ENCODE data around the gene MED13L.

Gene MED13L

GRCh38 chr12:116024769-116025168, 252.7 kb downstream of the MED13L start:
- Histone ChIP-seq H3K27me3 (ENCODE audit: control insufficient read depth, insufficient read depth, low read length) (no peaks in the 10 kb centered on the region), H3K36me3 (ENCODE audit: control insufficient read depth, insufficient read depth, low read length) (no peaks in the 10 kb centered on the region), H3K4me1 (ENCODE audit: control insufficient read depth, insufficient read depth, low read length) (peaks cover 2% of the 10 kb centered on the region), H3K9me3 (ENCODE audit: control insufficient read depth, insufficient read depth, low read length) (no peaks in the 10 kb centered on the region), H3K4me3 (ENCODE audit: low read depth, low read length) (no peak overlapping the region), H3K9ac (ENCODE audit: low read depth, low read length) (no peak overlapping the region)

DNA sequence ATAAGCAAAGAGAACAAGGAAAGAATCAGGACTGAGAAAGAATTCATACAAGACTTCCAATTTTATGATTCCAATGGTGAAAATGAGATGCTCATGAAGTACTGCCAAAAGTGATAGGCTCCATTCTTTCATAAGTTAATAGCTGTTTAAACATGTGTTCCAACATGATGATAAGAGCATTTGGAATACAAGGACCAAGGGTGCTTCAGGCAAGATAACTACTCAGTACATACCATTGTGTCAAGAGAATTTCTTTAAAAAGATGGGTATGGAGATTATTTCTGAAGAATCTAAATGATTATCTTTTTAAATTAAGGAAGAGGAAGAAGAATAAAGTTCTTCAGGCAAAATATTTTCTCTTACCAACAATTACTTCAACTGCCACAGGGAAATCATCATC, 258.1 kb downstream of the MED13L start:
- no peaks in the 10 kb centered on the region for H3K36me3 ChIP-seq (ENCODE audit: control insufficient read depth, insufficient read depth, low read length)
- H3K4me1 ChIP-seq (ENCODE audit: control insufficient read depth, insufficient read depth, low read length): no peaks in the 10 kb centered on the region
- H3K9ac ChIP-seq (ENCODE audit: low read depth, low read length): no peak overlapping the region
- no peak overlapping the region for H3K4me3 ChIP-seq (ENCODE audit: low read depth, low read length)
- no peaks in the 10 kb centered on the region for H3K9me3 ChIP-seq (ENCODE audit: control insufficient read depth, insufficient read depth, low read length)
- H3K27me3 ChIP-seq (ENCODE audit: control insufficient read depth, insufficient read depth, low read length): no peaks in the 10 kb centered on the region

- Histone ChIP-seq H3K36me3 (ENCODE audit: control insufficient read depth, insufficient read depth, low read length) (no peaks in the 10 kb centered on the region), H3K9ac (ENCODE audit: low read depth, low read length) (no peak overlapping the region)
Measured at GRCh38 chr12:116018282-116018681, 259.2 kb downstream of the MED13L start.

DNA sequence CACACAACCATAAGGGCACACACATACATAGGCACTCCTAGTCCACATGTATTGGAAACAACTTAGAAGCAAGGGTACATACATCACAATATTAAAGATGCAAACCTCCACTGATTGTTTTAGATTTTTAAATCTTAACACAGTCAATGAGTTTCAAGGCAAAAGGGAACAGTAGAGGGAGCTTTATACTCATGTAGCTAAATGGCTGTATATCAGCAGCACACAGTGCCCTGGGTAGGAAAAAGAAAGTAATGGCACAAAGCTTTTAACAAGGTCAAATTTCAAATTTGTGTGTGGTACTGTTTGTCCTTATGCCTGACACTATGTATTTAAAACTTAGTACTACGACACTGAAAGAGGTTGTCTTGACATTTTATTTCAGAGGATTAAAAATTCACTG, 262.0 kb downstream of the MED13L start:
- Histone ChIP-seq H3K9me3 (ENCODE audit: control insufficient read depth, insufficient read depth, low read length) (no peaks in the 10 kb centered on the region), H3K27me3 (ENCODE audit: control insufficient read depth, insufficient read depth, low read length) (no peaks in the 10 kb centered on the region), H3K36me3 (ENCODE audit: control insufficient read depth, insufficient read depth, low read length) (peaks cover 2% of the 10 kb centered on the region), H3K4me3 (ENCODE audit: low read depth, low read length) (no peak overlapping the region), H3K4me1 (ENCODE audit: control insufficient read depth, insufficient read depth, low read length) (peaks cover 2% of the 10 kb centered on the region), H3K9ac (ENCODE audit: low read depth, low read length) (no peak overlapping the region)

More at GRCh38 chr12:116018282-116018681, 259.2 kb downstream of the MED13L start:
- no peaks in the 10 kb centered on the region for H3K27me3 ChIP-seq (ENCODE audit: control insufficient read depth, insufficient read depth, low read length)
- no peaks in the 10 kb centered on the region for H3K4me1 ChIP-seq (ENCODE audit: control insufficient read depth, insufficient read depth, low read length)
- H3K9me3 ChIP-seq (ENCODE audit: control insufficient read depth, insufficient read depth, low read length): no peaks in the 10 kb centered on the region
- no peak overlapping the region for H3K4me3 ChIP-seq (ENCODE audit: low read depth, low read length)

- Histone ChIP-seq H3K27me3 (ENCODE audit: control insufficient read depth, insufficient read depth, low read length) (no peaks in the 10 kb centered on the region), H3K36me3 (ENCODE audit: control insufficient read depth, insufficient read depth, low read length) (peaks cover 11% of the 10 kb centered on the region), H3K4me3 (ENCODE audit: low read depth, low read length) (no peak overlapping the region), H3K9me3 (ENCODE audit: control insufficient read depth, insufficient read depth, low read length) (no peaks in the 10 kb centered on the region), H3K4me1 (ENCODE audit: control insufficient read depth, insufficient read depth, low read length) (peaks cover 2% of the 10 kb centered on the region), H3K9ac (ENCODE audit: low read depth, low read length) (no peak overlapping the region)
Measured at GRCh38 chr12:116012757-116013156, 264.7 kb downstream of the MED13L start.

DNA sequence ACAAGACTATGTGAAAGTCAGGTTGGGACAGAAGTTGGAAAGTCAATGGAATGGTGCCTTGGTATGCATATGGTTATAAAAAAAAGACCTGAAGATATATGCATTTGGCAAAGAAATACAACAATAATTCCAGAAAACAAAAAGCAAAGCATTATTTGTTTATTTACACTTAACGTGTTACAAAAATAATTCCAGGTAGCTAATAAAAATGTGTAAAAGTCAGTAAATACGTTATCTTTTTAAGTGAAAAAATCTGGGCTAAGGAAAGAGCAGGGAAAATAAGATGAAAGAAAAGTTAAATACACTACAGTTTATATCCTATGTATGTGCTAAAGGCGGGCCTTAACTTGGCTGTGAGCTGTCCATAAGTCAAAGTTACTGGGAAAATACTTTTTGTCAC, 266.3 kb downstream of the MED13L start:
- Histone ChIP-seq H3K4me1 (ENCODE audit: control insufficient read depth, insufficient read depth, low read length) (peaks cover 2% of the 10 kb centered on the region), H3K27me3 (ENCODE audit: control insufficient read depth, insufficient read depth, low read length) (no peaks in the 10 kb centered on the region), H3K9ac (ENCODE audit: low read depth, low read length) (no peak overlapping the region), H3K9me3 (ENCODE audit: control insufficient read depth, insufficient read depth, low read length) (no peaks in the 10 kb centered on the region), H3K4me3 (ENCODE audit: low read depth, low read length) (no peak overlapping the region), H3K36me3 (ENCODE audit: control insufficient read depth, insufficient read depth, low read length) (peaks cover 11% of the 10 kb centered on the region)

DNA sequence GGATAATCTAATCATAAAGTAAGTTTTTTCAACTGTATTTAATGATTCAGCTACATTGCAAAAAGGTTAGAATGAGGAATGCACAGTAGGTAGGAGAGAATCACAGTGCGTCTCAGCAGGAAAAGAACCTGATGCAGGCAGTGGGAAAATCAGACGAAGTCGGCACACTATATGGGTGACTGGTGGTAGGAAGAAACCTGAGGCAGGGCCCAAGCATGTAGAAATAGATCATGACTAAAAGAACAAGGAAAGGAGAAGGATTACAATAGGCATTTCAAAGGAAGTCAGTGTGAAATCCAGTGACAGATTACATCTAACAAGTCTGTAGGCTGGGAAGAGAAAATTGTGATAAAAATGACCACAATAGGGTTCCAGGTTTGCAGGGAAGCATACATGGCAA, 267.0 kb downstream of the MED13L start:
- H3K4me1 ChIP-seq (ENCODE audit: control insufficient read depth, insufficient read depth, low read length): peaks cover 2% of the 10 kb centered on the region
- no peaks in the 10 kb centered on the region for H3K27me3 ChIP-seq (ENCODE audit: control insufficient read depth, insufficient read depth, low read length)
- H3K9me3 ChIP-seq (ENCODE audit: control insufficient read depth, insufficient read depth, low read length): no peaks in the 10 kb centered on the region
- H3K4me3 ChIP-seq (ENCODE audit: low read depth, low read length): no peak overlapping the region
- H3K36me3 ChIP-seq (ENCODE audit: control insufficient read depth, insufficient read depth, low read length): peaks cover 11% of the 10 kb centered on the region
- no peak overlapping the region for H3K9ac ChIP-seq (ENCODE audit: low read depth, low read length)

GRCh38 chr12:116009805-116010204, 267.7 kb downstream of the MED13L start:
- Histone ChIP-seq H3K4me3 (ENCODE audit: low read depth, low read length) (no peak overlapping the region), H3K36me3 (ENCODE audit: control insufficient read depth, insufficient read depth, low read length) (peaks cover 11% of the 10 kb centered on the region), H3K27me3 (ENCODE audit: control insufficient read depth, insufficient read depth, low read length) (no peaks in the 10 kb centered on the region)

DNA sequence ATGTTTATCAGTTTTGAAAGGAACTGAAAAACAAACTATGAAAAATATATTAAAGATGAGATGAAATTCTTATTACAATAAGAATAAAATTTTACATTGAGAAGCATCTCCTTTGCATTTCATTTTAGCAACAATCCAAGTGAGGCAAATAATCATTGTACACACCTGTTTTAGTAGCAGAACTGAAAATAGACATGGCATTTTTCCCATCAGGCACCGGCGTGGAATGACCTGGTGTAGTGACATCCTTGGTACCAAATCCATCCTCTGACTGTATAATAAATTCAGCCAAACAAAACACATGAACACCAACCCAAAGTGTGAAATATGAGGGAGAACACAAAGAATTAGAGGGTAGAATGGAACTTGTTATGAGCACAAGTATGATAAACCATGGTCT, 271.4 kb downstream of the MED13L start:
- H3K9ac ChIP-seq (ENCODE audit: low read depth, low read length): no peak overlapping the region
- peaks cover 9% of the 10 kb centered on the region for H3K36me3 ChIP-seq (ENCODE audit: control insufficient read depth, insufficient read depth, low read length)
- no peaks in the 10 kb centered on the region for H3K9me3 ChIP-seq (ENCODE audit: control insufficient read depth, insufficient read depth, low read length)
- H3K4me3 ChIP-seq (ENCODE audit: low read depth, low read length): no peak overlapping the region
- no peaks in the 10 kb centered on the region for H3K4me1 ChIP-seq (ENCODE audit: control insufficient read depth, insufficient read depth, low read length)
- no peaks in the 10 kb centered on the region for H3K27me3 ChIP-seq (ENCODE audit: control insufficient read depth, insufficient read depth, low read length)

More at GRCh38 chr12:116009805-116010204, 267.7 kb downstream of the MED13L start:
- Histone ChIP-seq H3K9me3 (ENCODE audit: control insufficient read depth, insufficient read depth, low read length) (no peaks in the 10 kb centered on the region), H3K4me1 (ENCODE audit: control insufficient read depth, insufficient read depth, low read length) (peaks cover 2% of the 10 kb centered on the region), H3K9ac (ENCODE audit: low read depth, low read length) (no peak overlapping the region)

DNA sequence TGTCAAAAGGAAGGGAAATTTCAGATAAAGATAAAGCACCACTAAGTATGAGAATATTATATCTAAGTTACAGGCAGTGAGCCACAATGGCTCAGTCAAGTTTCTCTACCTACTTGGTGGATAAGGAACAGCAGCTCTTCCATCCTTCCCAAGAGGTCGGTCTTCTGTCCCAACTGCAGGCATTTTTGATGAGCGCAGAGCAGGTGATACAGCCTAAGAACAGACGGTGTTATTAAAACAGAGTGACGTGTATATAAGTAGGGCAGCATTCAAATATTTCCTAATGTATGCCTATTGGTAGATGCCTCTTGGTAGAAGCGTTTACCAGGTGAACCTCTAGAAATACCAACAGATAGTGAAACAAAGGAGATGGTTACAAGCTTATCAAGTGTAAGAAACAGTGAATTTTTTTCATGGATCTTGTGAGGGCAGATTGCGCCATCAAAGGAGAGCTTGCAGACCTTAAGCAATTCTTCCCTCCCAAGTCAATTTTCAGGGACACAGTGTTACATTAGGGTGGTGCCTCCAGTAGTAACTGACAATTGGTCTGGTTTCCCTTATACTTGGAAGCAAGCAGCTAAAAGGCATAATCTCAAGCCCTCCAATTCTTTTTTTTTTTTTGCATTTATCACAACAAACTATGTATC, 274.5 kb downstream of the MED13L start:
- H3K9me3 ChIP-seq (ENCODE audit: control insufficient read depth, insufficient read depth, low read length): no peaks in the 10 kb centered on the region
- H3K36me3 ChIP-seq (ENCODE audit: control insufficient read depth, insufficient read depth, low read length): no peaks in the 10 kb centered on the region
- H3K4me3 ChIP-seq (ENCODE audit: low read depth, low read length): no peak overlapping the region
- no peak overlapping the region for H3K9ac ChIP-seq (ENCODE audit: low read depth, low read length)
- no peaks in the 10 kb centered on the region for H3K4me1 ChIP-seq (ENCODE audit: control insufficient read depth, insufficient read depth, low read length)
- no peaks in the 10 kb centered on the region for H3K27me3 ChIP-seq (ENCODE audit: control insufficient read depth, insufficient read depth, low read length)

DNA sequence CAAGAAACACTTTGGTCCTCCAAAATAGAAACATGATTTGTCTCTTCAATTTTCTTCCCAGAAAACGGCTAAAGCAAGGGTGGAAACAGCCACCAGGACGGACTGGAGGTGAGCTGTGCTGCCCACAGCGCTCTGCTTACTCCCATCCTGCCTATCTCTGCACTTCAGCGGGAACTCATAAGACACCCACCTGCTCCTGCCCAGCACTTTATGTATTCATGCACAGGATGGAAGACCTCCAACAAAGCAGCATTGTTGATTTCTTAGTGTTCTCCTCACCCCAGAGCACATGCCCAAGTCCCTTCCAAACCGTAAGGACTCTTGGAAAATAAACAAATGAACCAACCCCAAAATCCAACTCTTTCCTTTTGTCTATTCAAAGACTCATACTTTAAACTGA, 277.2 kb downstream of the MED13L start:
- no peaks in the 10 kb centered on the region for H3K27me3 ChIP-seq (ENCODE audit: control insufficient read depth, insufficient read depth, low read length)
- no peak overlapping the region for H3K9ac ChIP-seq (ENCODE audit: low read depth, low read length)
- no peaks in the 10 kb centered on the region for H3K4me1 ChIP-seq (ENCODE audit: control insufficient read depth, insufficient read depth, low read length)
- H3K4me3 ChIP-seq (ENCODE audit: low read depth, low read length): no peak overlapping the region
- no peaks in the 10 kb centered on the region for H3K36me3 ChIP-seq (ENCODE audit: control insufficient read depth, insufficient read depth, low read length)
- no peaks in the 10 kb centered on the region for H3K9me3 ChIP-seq (ENCODE audit: control insufficient read depth, insufficient read depth, low read length)

DNA sequence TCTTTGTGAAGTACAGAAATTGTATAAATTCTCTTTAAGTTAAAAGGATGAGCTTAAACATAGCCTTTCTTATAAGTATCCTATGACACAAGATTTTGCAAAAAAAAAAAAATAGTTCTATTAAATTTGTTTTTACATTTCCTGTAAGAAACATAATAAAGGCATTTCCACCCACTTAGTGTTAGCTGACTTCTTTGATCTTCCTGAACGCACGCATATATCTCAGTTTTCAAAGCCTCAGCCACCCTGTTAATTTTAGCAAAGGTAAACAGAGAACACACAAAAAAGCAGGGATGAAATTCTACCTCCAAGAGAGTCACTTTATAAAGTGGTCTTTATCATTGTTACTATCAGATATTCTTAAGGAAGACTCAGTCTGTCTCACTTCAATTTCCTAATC, 277.9 kb downstream of the MED13L start:
- no peak overlapping the region for H3K4me3 ChIP-seq (ENCODE audit: low read depth, low read length)
- H3K4me1 ChIP-seq (ENCODE audit: control insufficient read depth, insufficient read depth, low read length): no peaks in the 10 kb centered on the region
- no peaks in the 10 kb centered on the region for H3K27me3 ChIP-seq (ENCODE audit: control insufficient read depth, insufficient read depth, low read length)
- H3K9ac ChIP-seq (ENCODE audit: low read depth, low read length): no peak overlapping the region
- H3K36me3 ChIP-seq (ENCODE audit: control insufficient read depth, insufficient read depth, low read length): no peaks in the 10 kb centered on the region
- H3K9me3 ChIP-seq (ENCODE audit: control insufficient read depth, insufficient read depth, low read length): no peaks in the 10 kb centered on the region

All from iPS-15b (cell line).